22Rv1 (cell line): ENCODE data around the gene MIAT.
"Not testable (repeated sequence)": the region's sequence is repeated elsewhere in the genome, so short reads cannot be mapped to it uniquely, and the experiment has no call there.

Source experiments
- H3K27ac ChIP-seq: fragments of 450-650 bp; 2 replicates; pipeline ENCODE4 v1.5.1; 2017
- CTCF ChIP-seq: fragments of 450-650 bp; IDR thresholded peaks from 2 replicates; pipeline ENCODE4 v1.5.1; 2017; ENCODE audit warnings: mild to moderate bottlenecking
- ZFX ChIP-seq: fragments of 450-650 bp; IDR thresholded peaks from 2 replicates; pipeline ENCODE4 v1.6.1; 2017; ENCODE audit warnings: antibody characterized with exemption, borderline replicate concordance

MIAT gene

GRCh38 chr22:26700886-26701285, 43.5 kb downstream of the MIAT start:
- no peak for TF ChIP-seq ZFX
- H3K27ac ChIP-seq: no peak overlapping the region

- no peak overlapping the region for H3K27ac ChIP-seq
- no peak for TF ChIP-seq CTCF
- no peak for TF ChIP-seq ZFX
Observed at GRCh38 chr22:26701323-26701722, 43.9 kb downstream of the MIAT start.

GRCh38 chr22:26702906-26703830, 45.8 kb downstream of the MIAT start:
- TF ChIP-seq CTCF (no peak), ZFX (no peak)

GRCh38 chr22:26705379-26705778, 48.0 kb downstream of the MIAT start:
- not testable (repeated sequence) for H3K27ac ChIP-seq

More at GRCh38 chr22:26702906-26703830, 45.8 kb downstream of the MIAT start:
- H3K27ac ChIP-seq: no peak overlapping the region

GRCh38 chr22:26707090-26707489, 49.7 kb downstream of the MIAT start:
- H3K27ac ChIP-seq: no peak overlapping the region
- TF ChIP-seq ZFX: no peak
- TF ChIP-seq CTCF: no peak

GRCh38 chr22:26707581-26707980, 50.2 kb downstream of the MIAT start:
- H3K27ac ChIP-seq: no peak overlapping the region
- no peak for TF ChIP-seq CTCF
- no peak for TF ChIP-seq ZFX

- no peak overlapping the region for H3K27ac ChIP-seq
- TF ChIP-seq ZFX (no peak), CTCF (no peak)
Observed at GRCh38 chr22:26708256-26709009, 51.0 kb downstream of the MIAT start.
